Limb (tissue), 2 donors: ENCODE measurements around the gene SPON2.
A peak's percentile ranks its signal among the peaks of the same experiment; 100 is the strongest.

Experiments
- DNase-seq, 2 donors: peaks; one replicate each; pipeline ENCODE4 v3.0.0-alpha.2; 2016; ENCODE audit errors: extremely low spot score in 2 of 2

SPON2 gene

GRCh38 chr4:1195109-1195671 lies 22.8 kb upstream of the SPON2 start:
- DNase-seq = no peak

- DNase-seq = peak in 1 of 2 donors; percentile 51
These were observed 21.9 kb upstream of the SPON2 start for GRCh38 chr4:1194010-1194900.

GRCh38 chr4:1193206-1194009 lies 21.0 kb upstream of the SPON2 start:
- DNase-seq = peak in 1 of 2 donors; percentile 29

GRCh38 chr4:1192493-1193205 lies 20.3 kb upstream of the SPON2 start:
- DNase-seq = peak in 1 of 2 donors; percentile 29

GRCh38 chr4:1192091-1192492 lies 19.7 kb upstream of the SPON2 start:
- DNase-seq = peak; percentile 78 to 92

- peak in 1 of 2 donors; percentile 25 for DNase-seq
These were observed 19.2 kb upstream of the SPON2 start for GRCh38 chr4:1191621-1192020.

- DNase-seq = no peak
These were observed 14.8 kb upstream of the SPON2 start for GRCh38 chr4:1187182-1187581.

- DNase-seq = no peak
These were observed 11.8 kb upstream of the SPON2 start for GRCh38 chr4:1183985-1184773.

- DNase-seq = no peak
These were observed 9.9 kb upstream of the SPON2 start for GRCh38 chr4:1182313-1182712.

GRCh38 chr4:1180663-1181062 lies 8.3 kb upstream of the SPON2 start:
- DNase-seq = no peak

- no peak for DNase-seq
These were observed 7.6 kb upstream of the SPON2 start for GRCh38 chr4:1179976-1180375.

GRCh38 chr4:1179089-1179441 lies 6.7 kb upstream of the SPON2 start:
- DNase-seq = no peak

- DNase-seq = no peak
These were observed 6.1 kb upstream of the SPON2 start for GRCh38 chr4:1178300-1179088.

- DNase-seq = no peak
These were observed 5.1 kb upstream of the SPON2 start for GRCh38 chr4:1177274-1178141.

- no peak for DNase-seq
These were observed 4.3 kb upstream of the SPON2 start for GRCh38 chr4:1176398-1177273.

- DNase-seq = no peak
These were observed 3.3 kb upstream of the SPON2 start for GRCh38 chr4:1175635-1176229.

- DNase-seq = no peak
These were observed 2.7 kb upstream of the SPON2 start for GRCh38 chr4:1174941-1175634.
